ENCODE results near the gene ASRGL1. TPM values are rescaled to one million over a fixed set of nuclear protein-coding genes. Genes with fewer than 3 reads are reported as not detected.

ASRGL1 gene
- total RNA-seq, 1 experiment from 2014 or later, result 37.7 TPM

DNA sequence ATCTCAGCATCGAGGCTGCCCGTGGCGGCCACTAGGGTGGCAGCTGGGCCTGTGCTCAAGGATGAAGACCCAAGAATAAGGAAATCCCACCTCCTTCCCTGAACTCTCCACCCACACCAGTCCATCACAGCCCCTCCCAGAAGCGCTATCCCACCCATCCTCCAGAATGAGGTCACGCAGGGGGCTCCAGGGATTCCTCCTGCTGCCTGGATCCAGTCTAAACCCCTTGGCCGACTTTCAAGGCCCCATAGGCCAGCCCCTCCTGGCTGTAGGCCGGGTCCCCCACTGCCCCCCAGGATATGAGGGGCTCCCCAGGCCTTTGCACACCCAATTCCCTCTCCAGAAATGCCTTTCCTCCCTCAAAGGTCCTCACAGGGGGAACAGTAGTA is 62.6 kb downstream of the ASRGL1 start:
- BruUV-seq (replicated peaks), result no TSS peak
- H3K4me3 ChIP-seq (ENCODE audit: low read depth, low read length, poor library complexity, severe bottlenecking), result no peak overlapping the region
- H3K27ac ChIP-seq (ENCODE audit: low read depth, low read length, poor library complexity, severe bottlenecking), result no peak overlapping the region
- no peaks in the 10 kb centered on the region for H3K27me3 ChIP-seq (replicated peaks; ENCODE audit: insufficient read depth, low read depth, low read length, poor library complexity)
- TF ChIP-seq, protein P1, sequence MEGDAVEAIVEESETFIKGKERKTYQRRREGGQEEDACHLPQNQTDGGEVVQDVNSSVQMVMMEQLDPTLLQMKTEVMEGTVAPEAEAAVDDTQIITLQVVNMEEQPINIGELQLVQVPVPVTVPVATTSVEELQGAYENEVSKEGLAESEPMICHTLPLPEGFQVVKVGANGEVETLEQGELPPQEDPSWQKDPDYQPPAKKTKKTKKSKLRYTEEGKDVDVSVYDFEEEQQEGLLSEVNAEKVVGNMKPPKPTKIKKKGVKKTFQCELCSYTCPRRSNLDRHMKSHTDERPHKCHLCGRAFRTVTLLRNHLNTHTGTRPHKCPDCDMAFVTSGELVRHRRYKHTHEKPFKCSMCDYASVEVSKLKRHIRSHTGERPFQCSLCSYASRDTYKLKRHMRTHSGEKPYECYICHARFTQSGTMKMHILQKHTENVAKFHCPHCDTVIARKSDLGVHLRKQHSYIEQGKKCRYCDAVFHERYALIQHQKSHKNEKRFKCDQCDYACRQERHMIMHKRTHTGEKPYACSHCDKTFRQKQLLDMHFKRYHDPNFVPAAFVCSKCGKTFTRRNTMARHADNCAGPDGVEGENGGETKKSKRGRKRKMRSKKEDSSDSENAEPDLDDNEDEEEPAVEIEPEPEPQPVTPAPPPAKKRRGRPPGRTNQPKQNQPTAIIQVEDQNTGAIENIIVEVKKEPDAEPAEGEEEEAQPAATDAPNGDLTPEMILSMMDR (conservative IDR thresholded peaks at IDR 0.05; ENCODE audit: low read depth, low read length), result no peak
- TF ChIP-seq EZH2 (IDR thresholded peaks at IDR 0.05; ENCODE audit: borderline replicate concordance, low read depth, low read length, poor library complexity, severe bottlenecking), result no peak
- H3K9me3 ChIP-seq (ENCODE audit: low read depth, low read length, poor library complexity, severe bottlenecking), result no peaks in the 10 kb centered on the region
- intact Hi-C loops (cut with micrococcal nuclease; ENCODE audit: unreplicated experiment), result loop anchor here (5.0 to 10.0 kb wide), 3 partner anchors 145 to 625 kb away; partner anchors contain the start of genes AHNAK, BSCL2 and GNG3
- ChIA-PET CTCF (no interaction called here), POLR2A (ENCODE audit: low non-redundant PET) (no interaction called here)
- no peaks in the 10 kb centered on the region for H3K4me1 ChIP-seq (ENCODE audit: insufficient read depth, low read length, poor library complexity, severe bottlenecking)
- no peaks in the 10 kb centered on the region for H3K36me3 ChIP-seq (ENCODE audit: insufficient read depth, low read length, poor library complexity, severe bottlenecking)
- no peak for DNase-seq (ENCODE audit: low spot score)

DNA sequence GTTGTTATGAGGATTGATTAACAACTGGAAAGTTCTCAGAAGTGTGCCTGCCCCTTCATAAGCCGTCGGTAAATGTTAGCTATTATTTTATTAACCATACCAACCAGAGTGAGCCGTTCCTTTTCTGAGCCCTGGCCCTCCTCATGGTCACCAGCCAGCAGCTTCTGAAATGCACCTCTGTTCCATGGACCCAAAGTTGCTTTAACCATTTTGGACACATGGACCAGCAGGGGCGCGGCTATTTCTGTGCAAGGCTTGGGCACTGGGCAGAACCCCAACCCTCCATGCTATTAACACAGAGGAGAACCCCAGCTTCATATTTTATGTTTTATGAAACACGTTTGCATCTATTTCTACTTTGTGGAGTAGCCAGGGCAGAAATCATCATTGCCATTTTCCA is 63.0 kb downstream of the ASRGL1 start:
- Histone ChIP-seq H3K9me3 (ENCODE audit: low read depth, low read length, poor library complexity, severe bottlenecking) (no peaks in the 10 kb centered on the region), H3K36me3 (ENCODE audit: insufficient read depth, low read length, poor library complexity, severe bottlenecking) (no peaks in the 10 kb centered on the region), H3K4me3 (ENCODE audit: low read depth, low read length, poor library complexity, severe bottlenecking) (no peak overlapping the region), H3K4me1 (ENCODE audit: insufficient read depth, low read length, poor library complexity, severe bottlenecking) (no peaks in the 10 kb centered on the region), H3K27me3 (replicated peaks; ENCODE audit: insufficient read depth, low read depth, low read length, poor library complexity) (no peaks in the 10 kb centered on the region), H3K27ac (ENCODE audit: low read depth, low read length, poor library complexity, severe bottlenecking) (no peak overlapping the region)
- DNase-seq (ENCODE audit: low spot score), result no peak
- no TSS peak for BruUV-seq (replicated peaks)
- CTCF ChIA-PET, result interaction anchor here (0.6 kb wide), 1 partner anchor 384 kb away, joined by 7 read pairs; no protein-coding TSS in a partner anchor
- intact Hi-C loops (cut with micrococcal nuclease; ENCODE audit: unreplicated experiment), result no loop called here
- POLR2A ChIA-PET (ENCODE audit: low non-redundant PET), result no interaction called here
- TF ChIP-seq EZH2 (IDR thresholded peaks at IDR 0.05; ENCODE audit: borderline replicate concordance, low read depth, low read length, poor library complexity, severe bottlenecking), result no peak
- TF ChIP-seq, protein P1 (conservative IDR thresholded peaks at IDR 0.05; ENCODE audit: low read depth, low read length), result no peak

DNA sequence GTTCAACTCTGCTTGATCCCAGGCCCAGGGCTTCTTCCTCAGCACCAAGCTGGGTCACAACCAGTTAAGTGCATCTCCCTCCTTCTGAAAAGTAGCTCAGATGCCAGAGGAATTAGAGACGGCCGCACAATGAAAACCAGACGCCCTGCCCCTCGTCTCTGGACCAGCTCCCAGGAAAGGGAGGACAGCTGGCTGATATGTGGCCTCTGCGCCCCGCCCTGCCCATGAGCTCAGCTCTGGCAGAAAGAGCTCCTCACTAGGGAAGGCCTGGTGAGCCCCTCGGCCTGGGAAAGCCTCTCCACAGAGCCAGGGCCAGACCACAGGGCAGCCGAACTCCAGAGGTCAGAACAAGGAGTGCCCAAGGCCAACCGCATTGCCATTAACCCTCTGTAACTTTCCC is 63.5 kb downstream of the ASRGL1 start:
- no peaks in the 10 kb centered on the region for H3K9me3 ChIP-seq (ENCODE audit: low read depth, low read length, poor library complexity, severe bottlenecking)
- no peak overlapping the region for H3K27ac ChIP-seq (ENCODE audit: low read depth, low read length, poor library complexity, severe bottlenecking)
- DNase-seq (ENCODE audit: low spot score), result no peak
- no peak for TF ChIP-seq EZH2 (IDR thresholded peaks at IDR 0.05; ENCODE audit: borderline replicate concordance, low read depth, low read length, poor library complexity, severe bottlenecking)
- TF ChIP-seq, protein P1 (conservative IDR thresholded peaks at IDR 0.05; ENCODE audit: low read depth, low read length), result no peak
- CTCF ChIA-PET, result interaction anchor here (0.6 kb wide), 2 partner anchors 23 to 384 kb away, joined by 5 to 7 read pairs; no protein-coding TSS in a partner anchor
- intact Hi-C loops (cut with micrococcal nuclease; ENCODE audit: unreplicated experiment), result no loop called here
- H3K4me1 ChIP-seq (ENCODE audit: insufficient read depth, low read length, poor library complexity, severe bottlenecking), result no peaks in the 10 kb centered on the region
- no TSS peak for BruUV-seq (replicated peaks)
- H3K36me3 ChIP-seq (ENCODE audit: insufficient read depth, low read length, poor library complexity, severe bottlenecking), result no peaks in the 10 kb centered on the region
- H3K4me3 ChIP-seq (ENCODE audit: low read depth, low read length, poor library complexity, severe bottlenecking), result no peak overlapping the region
- POLR2A ChIA-PET (ENCODE audit: low non-redundant PET), result no interaction called here
- no peaks in the 10 kb centered on the region for H3K27me3 ChIP-seq (replicated peaks; ENCODE audit: insufficient read depth, low read depth, low read length, poor library complexity)
